ENCODE results near the gene RAD18. TPM values are rescaled to one million over a fixed set of nuclear protein-coding genes. Genes with fewer than 3 reads are reported as not detected.

RAD18 gene
- total RNA-seq, 1 experiment from 2014 or later: 13.6 TPM

DNA sequence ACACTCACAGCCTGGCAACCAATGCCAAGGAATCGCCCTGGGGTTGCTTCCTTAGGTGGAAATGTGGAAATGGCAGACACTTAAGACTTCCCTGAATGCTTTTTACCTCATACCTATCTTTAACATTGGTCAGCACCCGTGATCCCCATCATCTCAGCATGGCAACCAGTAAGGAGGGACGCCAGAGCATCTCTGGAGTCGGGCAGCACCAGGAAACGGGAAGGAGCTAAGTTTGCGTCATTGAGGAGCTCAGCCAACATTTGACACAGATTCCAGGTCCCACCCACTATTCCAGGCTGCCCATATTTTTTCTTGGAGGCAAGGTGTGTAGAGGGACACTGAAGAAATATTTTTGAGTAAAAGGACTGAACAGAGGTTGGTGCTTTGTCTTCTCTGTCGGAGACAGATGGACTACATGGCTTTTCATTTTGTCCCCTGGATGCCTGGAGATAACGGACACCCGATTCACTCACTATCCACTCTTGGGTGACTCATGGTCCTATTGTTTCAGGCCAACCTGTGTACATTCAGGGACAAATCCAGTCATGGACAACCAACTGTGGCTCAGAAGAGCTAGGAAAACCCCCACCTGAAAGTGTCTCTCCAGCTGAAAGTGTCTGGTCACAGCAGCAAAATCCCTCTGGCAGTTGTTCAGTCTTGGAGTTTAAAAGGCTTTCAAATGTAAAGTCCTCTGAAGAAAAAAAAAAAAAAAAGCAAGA, 123.5 kb downstream of the RAD18 start:
- DNase-seq (ENCODE audit: extremely low read depth, low read depth): no peak

DNA sequence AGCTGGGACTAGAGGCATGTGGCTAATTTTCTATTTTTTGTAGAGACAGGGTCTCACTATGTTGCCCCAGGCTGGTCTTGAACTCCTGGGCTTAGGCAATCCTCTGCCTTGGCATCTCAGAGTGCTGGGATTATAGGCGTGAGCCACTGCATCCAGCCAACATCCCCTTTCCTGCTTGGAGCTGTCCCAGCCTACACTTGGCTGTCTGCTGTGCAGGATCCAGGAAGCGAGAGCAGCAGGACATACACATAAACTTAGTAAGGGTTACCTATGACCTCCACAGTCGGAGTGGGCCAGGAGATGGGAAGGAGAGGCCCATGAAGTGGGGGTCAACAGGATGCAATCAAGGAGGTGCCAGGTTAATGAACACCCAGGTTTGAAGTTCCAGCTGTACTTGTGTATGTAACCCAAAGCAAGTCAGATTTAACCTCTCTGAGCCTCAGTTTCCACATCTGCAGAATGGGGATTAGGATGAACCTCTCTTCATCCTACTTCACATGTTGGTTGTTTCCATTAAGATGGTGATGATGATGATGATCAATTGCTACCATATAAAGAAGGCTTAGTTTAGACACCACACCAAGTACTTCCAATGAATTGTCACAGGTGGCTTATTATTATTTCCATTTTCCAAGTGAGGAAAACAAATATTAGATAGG, 124.4 kb downstream of the RAD18 start:
- DNase-seq (ENCODE audit: extremely low read depth, low read depth): no peak

DNA sequence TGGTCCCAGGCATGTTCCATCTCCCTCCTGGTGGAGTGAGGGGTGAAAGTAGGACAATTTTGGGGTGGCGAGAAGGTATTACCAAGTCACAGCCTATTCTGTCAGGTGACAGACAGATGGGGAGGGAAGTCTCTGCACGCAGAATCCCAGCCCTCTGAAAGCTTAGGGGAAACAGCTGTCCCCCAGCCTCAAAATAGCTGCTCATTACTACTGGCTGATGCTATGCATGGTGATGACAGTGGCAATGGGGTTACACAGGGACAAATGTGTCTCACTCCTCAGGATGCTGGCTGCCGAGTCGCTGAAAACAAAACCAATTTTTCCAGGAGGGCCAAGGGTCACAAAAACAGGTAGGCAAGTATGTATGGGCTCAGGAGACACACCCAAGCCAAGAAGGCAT, 125.0 kb downstream of the RAD18 start:
- no peak for DNase-seq (ENCODE audit: extremely low read depth, low read depth)

DNA sequence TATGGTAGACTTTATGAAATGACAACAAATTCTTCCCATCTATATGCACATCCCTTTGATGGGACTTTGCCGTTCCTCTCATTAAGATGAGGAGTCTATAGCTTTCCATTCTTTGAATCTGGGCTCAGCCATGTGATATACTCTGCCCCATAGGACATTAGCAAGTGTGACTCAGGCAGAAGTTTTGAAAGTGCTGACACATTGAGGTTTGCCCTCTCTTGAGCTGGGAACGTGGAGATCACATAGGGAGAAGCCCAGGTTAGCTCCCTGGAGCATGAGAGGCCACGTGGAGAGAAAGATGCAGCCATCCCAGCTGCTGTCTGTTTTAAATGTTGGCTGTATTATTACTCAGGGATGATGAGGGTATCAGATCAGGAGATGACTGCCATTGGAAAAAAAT, 126.1 kb downstream of the RAD18 start:
- DNase-seq (ENCODE audit: extremely low read depth, low read depth): no peak

DNA sequence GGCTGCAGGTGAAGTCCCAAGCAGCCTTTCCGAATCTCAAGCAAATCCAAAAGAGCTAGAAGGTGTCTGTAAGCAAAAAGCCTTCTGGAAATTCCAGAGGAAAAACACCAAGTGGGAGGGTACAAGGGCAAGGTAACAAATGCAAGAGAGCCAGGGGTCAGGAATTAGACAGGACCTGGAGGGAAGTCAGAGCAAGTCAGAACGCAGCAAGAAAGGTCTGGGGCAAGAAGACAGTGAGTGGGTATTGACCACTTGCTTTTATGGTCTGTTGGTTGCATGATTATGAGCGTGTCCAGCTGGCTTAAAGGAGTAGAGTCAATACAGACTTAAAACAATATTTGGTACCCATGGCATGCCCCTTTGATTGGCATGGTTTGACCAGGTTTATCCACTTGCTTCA, 127.2 kb downstream of the RAD18 start:
- DNase-seq (ENCODE audit: extremely low read depth, low read depth): no peak

DNA sequence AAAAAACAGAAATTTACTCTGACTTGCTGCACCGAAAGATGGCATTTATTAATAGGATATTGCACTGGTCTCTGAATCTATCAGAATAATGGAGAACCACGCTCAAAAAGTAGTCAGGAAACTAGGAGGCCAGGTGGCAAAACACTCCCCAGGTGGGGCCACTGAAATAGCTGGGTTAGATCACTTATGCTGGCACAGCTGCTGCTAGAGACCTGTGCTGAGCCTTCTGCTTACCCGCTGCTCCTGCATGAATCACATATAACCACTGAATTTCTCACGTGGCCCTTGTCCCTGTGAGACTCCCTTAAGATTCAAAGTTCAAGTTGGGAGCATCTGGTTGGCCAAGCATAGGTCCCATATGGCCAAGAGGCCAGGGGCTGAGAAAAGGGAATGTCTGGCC, 127.9 kb downstream of the RAD18 start:
- no peak for DNase-seq (ENCODE audit: extremely low read depth, low read depth)

DNA sequence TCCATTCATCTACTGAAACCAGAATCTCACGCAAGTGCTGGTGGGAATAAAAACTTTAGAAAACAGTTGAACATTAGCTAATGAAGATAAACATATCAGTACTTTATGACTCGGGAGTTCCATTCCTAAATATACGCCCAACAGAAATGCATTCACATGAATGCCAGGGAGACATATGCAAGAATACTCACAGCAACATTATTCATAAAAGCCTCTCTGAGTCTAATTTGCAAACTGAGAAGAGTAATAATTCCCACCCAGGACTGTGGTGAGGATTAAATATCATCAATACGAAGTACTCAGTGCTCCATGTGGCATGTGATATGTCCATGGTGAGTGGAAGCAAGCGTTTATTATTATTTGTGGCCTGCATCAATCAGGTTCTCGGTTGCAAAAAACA, 128.3 kb downstream of the RAD18 start:
- DNase-seq (ENCODE audit: extremely low read depth, low read depth): no peak

DNA sequence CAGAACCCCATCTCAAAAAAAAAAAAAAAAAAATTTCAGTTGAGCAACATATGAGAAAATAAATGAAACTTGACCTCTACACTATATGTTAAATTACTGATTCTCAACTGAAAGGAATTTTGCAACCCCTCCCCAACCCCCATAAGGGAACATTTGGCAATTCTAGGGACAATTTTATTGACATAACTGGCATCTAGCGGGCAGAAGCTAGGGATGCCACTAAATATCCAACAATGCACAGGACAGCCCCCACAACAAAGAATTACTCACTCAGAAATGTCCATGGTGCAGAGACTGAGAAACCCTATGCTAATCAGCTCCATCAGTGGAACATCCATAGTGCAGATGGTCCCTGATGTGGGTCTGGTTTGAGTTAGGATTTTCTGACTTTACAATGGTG, 135.6 kb downstream of the RAD18 start:
- no peak for DNase-seq (ENCODE audit: extremely low read depth, low read depth)

Small RNA genes within 50 kb of the gene (small RNA-seq; reads per million reads assigned to genes)
- gene RF00416: 0 reads per million in 2 experiments

Other genes starting within 250 kb of the RAD18 start
- gene CAV3, start 229.7 kb downstream of the RAD18 start, total RNA-seq (2014; rRNA removed; shearing (Covaris generic)): not detected in 2 replicates
- 0.23 and 0.50 TPM in 2 replicates for gene OXTR, start 193.9 kb downstream of the RAD18 start, total RNA-seq (2014; rRNA removed; shearing (Covaris generic))